ENCODE measurements around the gene INPP5K.

DNA sequence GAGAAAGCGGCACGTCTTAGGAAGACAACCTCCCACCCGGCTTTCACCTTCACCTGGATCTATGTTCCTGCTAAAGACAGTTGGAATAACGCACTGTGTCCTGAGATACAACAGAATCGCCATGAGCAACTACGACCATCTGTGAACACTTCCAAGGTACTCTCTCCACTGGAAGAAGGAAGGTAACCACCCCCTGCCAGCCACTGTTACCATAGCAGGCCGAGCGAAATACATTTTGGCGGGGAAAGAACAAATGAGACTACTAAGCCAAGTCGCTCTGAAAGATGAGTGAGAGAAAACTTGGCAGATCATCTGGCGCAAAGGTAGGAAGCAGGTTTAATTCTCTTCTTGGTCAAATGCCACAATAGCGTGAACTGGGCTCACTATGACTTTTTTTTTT is 70.2 kb downstream of the INPP5K start:
- TF ChIP-seq, protein P1, sequence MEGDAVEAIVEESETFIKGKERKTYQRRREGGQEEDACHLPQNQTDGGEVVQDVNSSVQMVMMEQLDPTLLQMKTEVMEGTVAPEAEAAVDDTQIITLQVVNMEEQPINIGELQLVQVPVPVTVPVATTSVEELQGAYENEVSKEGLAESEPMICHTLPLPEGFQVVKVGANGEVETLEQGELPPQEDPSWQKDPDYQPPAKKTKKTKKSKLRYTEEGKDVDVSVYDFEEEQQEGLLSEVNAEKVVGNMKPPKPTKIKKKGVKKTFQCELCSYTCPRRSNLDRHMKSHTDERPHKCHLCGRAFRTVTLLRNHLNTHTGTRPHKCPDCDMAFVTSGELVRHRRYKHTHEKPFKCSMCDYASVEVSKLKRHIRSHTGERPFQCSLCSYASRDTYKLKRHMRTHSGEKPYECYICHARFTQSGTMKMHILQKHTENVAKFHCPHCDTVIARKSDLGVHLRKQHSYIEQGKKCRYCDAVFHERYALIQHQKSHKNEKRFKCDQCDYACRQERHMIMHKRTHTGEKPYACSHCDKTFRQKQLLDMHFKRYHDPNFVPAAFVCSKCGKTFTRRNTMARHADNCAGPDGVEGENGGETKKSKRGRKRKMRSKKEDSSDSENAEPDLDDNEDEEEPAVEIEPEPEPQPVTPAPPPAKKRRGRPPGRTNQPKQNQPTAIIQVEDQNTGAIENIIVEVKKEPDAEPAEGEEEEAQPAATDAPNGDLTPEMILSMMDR (IDR thresholded peaks at IDR 0.05): no peak
- no peak for TF ChIP-seq POLR2AphosphoS5 (IDR thresholded peaks at IDR 0.05)
- no peak for TF ChIP-seq EP300 (IDR thresholded peaks at IDR 0.05)
